HEK293 (cell line): ENCODE data around the gene STON2.

Source experiments
- CTCF ChIA-PET: fragments of 350-600 bp; formaldehyde crosslinking; extraction: SDS; loops from one replicate; lab custom pipeline; 2021; ENCODE audit warnings: antibody characterized with exemption; lab: Yijun Ruan, JAX
- POLR2A ChIA-PET: fragments of 300-600 bp; formaldehyde crosslinking; extraction: SDS; loops from one replicate; lab custom pipeline; 2020; ENCODE audit warnings: antibody characterized with exemption, inconsistent platforms; lab: Yijun Ruan, JAX
- H3K27ac ChIP-seq: fragments of 200-500 bp; sonication (Bioruptor generic); 2 replicates; pipeline ENCODE4 v1.5.1; 2014; ENCODE audit warnings: low read depth, low read length, control low read depth, inconsistent platforms; ENCODE audit errors: extremely low read depth
- H3K36me3 ChIP-seq, 2 experiments: fragments of 200-500 bp in 1 of 2; sonication (Bioruptor generic) in 1 of 2; 1 replicate in 1 of 2; 2 replicates in 1 of 2; pipeline ENCODE4 v1.5.1; 2014 to 2017; ENCODE audit warnings: inconsistent platforms in 2 of 2, low read length in 2 of 2; ENCODE audit not compliant: control insufficient read depth in 2 of 2, insufficient read depth in 1 of 2
- H3K4me1 ChIP-seq: fragments of 200-500 bp; sonication (Bioruptor generic); 2 replicates; pipeline ENCODE4 v1.5.1; 2014; ENCODE audit warnings: mild to moderate bottlenecking, low read length, inconsistent platforms; ENCODE audit not compliant: control insufficient read depth, insufficient read depth
- H3K4me3 ChIP-seq: 2 replicates; pipeline ENCODE4 v1.5.1; 2011; ENCODE audit warnings: low read depth, mild to moderate bottlenecking, control low read depth, low read length, moderate library complexity
- H3K9me3 ChIP-seq: fragments of 200-500 bp; sonication (Bioruptor generic); 2 replicates; pipeline ENCODE4 v1.5.1; 2014; ENCODE audit warnings: low read depth, low read length, inconsistent platforms; ENCODE audit not compliant: control insufficient read depth, insufficient read depth
- BCL11B ChIP-seq: fragments of 450-650 bp; formaldehyde crosslinking; IDR thresholded peaks from 2 replicates; pipeline ENCODE4 v1.5.1; 2016; ENCODE audit warnings: low read depth, missing biosample characterization, missing genetic modification characterization
- IKZF3 ChIP-seq: fragments of 450-650 bp; IDR thresholded peaks from 2 replicates; pipeline ENCODE4 v1.5.0; 2018; ENCODE audit warnings: missing biosample characterization, mild to moderate bottlenecking, missing genetic modification characterization, moderate library complexity
- KLF1 ChIP-seq: fragments of 450-650 bp; formaldehyde crosslinking; IDR thresholded peaks from 2 replicates; pipeline ENCODE4 v1.5.1; 2016; ENCODE audit warnings: missing biosample characterization, missing genetic modification characterization
- SALL2 ChIP-seq: fragments of 450-650 bp; formaldehyde crosslinking; IDR thresholded peaks from 2 replicates; pipeline ENCODE4 v1.5.0; 2017; ENCODE audit warnings: missing biosample characterization, mild to moderate bottlenecking, missing genetic modification characterization, borderline replicate concordance
- SETDB1 ChIP-seq: IDR thresholded peaks from one replicate; pipeline ENCODE4 v1.6.1; 2017; ENCODE audit warnings: mild to moderate bottlenecking, low read length, moderate library complexity, mixed read lengths; ENCODE audit not compliant: insufficient read length
- ZBTB17 ChIP-seq: fragments of 450-650 bp; formaldehyde crosslinking; IDR thresholded peaks from 2 replicates; pipeline ENCODE4 v1.5.1; 2016; ENCODE audit warnings: missing biosample characterization, missing genetic modification characterization
- ZBTB21 ChIP-seq: fragments of 450-650 bp; formaldehyde crosslinking; IDR thresholded peaks from 2 replicates; pipeline ENCODE4 v1.5.1; 2017; ENCODE audit warnings: missing biosample characterization, missing genetic modification characterization
- ZFHX2 ChIP-seq: fragments of 450-650 bp; formaldehyde crosslinking; conservative IDR thresholded peaks from 2 replicates; pipeline ENCODE4 v1.5.1; 2016; ENCODE audit warnings: missing biosample characterization, missing genetic modification characterization
- ZNF169 ChIP-seq: fragments of 450-650 bp; formaldehyde crosslinking; IDR thresholded peaks from 2 replicates; pipeline ENCODE4 v1.5.1; 2016; ENCODE audit warnings: missing biosample characterization, missing genetic modification characterization
- ZNF311 ChIP-seq: fragments of 450-650 bp; formaldehyde crosslinking; IDR thresholded peaks from 2 replicates; pipeline ENCODE4 v1.5.1; 2017; ENCODE audit warnings: missing biosample characterization, missing genetic modification characterization, borderline replicate concordance
- ZNF473 ChIP-seq: fragments of 450-650 bp; formaldehyde crosslinking; IDR thresholded peaks from 2 replicates; pipeline ENCODE4 v1.5.1; 2017; ENCODE audit warnings: missing biosample characterization, missing genetic modification characterization
- ZNF561 ChIP-seq: fragments of 450-650 bp; IDR thresholded peaks from 2 replicates; pipeline ENCODE4 v1.5.1; 2018; ENCODE audit warnings: missing biosample characterization, missing genetic modification characterization, borderline replicate concordance
- ZNF623 ChIP-seq: fragments of 450-650 bp; formaldehyde crosslinking; IDR thresholded peaks from 2 replicates; pipeline ENCODE4 v1.5.1; 2016; ENCODE audit warnings: missing biosample characterization, missing genetic modification characterization
- ZNF701 ChIP-seq: fragments of 450-650 bp; formaldehyde crosslinking; IDR thresholded peaks from 2 replicates; pipeline ENCODE4 v1.5.1; 2016; ENCODE audit warnings: missing biosample characterization, missing genetic modification characterization
- ZNF747 ChIP-seq: fragments of 450-650 bp; formaldehyde crosslinking; IDR thresholded peaks from 2 replicates; pipeline ENCODE4 v1.5.1; 2016; ENCODE audit warnings: missing biosample characterization, missing genetic modification characterization
- ZNF837 ChIP-seq: fragments of 450-650 bp; formaldehyde crosslinking; IDR thresholded peaks from 2 replicates; pipeline ENCODE4 v1.5.1; 2016; ENCODE audit warnings: missing biosample characterization, missing genetic modification characterization
- ZSCAN16 ChIP-seq: fragments of 450-650 bp; formaldehyde crosslinking; IDR thresholded peaks from 2 replicates; pipeline ENCODE4 v1.5.1; 2016; ENCODE audit warnings: missing biosample characterization, missing genetic modification characterization
- TF ChIP-seq, protein P1 (sequence below): fragments of 450-650 bp; formaldehyde crosslinking; IDR thresholded peaks from 2 replicates; pipeline ENCODE4 v1.5.1; 2016; ENCODE audit warnings: missing biosample characterization, missing genetic modification characterization
- TF ChIP-seq, protein P2 (sequence below): fragments of 450-650 bp; formaldehyde crosslinking; IDR thresholded peaks from 2 replicates; pipeline ENCODE4 v1.5.1; 2016; ENCODE audit warnings: missing biosample characterization, missing genetic modification characterization
- TF ChIP-seq, protein P3 (sequence below): fragments of 450-650 bp; formaldehyde crosslinking; IDR thresholded peaks from 2 replicates; pipeline ENCODE4 v1.5.1; 2016; ENCODE audit warnings: missing biosample characterization, missing genetic modification characterization
- TF ChIP-seq, protein P4 (sequence below): fragments of 450-650 bp; formaldehyde crosslinking; IDR thresholded peaks from 2 replicates; pipeline ENCODE4 v1.5.1; 2017; ENCODE audit warnings: missing biosample characterization, mild to moderate bottlenecking, missing genetic modification characterization, moderate library complexity

The STON2 gene

DNA sequence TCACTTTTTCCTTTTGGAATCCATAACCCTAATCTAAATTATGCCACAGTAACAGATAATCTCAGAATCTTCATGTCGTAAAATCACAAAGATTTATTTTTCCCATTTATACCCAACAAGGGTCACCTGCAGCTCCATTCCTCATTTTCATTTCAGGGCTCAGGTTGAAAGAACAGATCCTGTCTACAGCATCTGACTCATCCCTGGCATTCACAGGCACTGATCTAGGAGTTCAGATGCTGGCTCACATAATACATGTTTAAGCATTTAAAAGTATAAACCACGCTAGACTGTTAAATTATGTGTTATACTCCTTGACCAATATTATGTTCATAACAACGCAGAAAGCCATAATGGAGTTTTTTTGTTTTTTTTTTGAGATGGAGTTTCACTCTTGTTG, 58.3 kb downstream of the STON2 start (continued):
- TF ChIP-seq ZNF311 (tag by site-specific recombination) (no peak), ZNF747 (tag by site-specific recombination) (no peak)

DNA sequence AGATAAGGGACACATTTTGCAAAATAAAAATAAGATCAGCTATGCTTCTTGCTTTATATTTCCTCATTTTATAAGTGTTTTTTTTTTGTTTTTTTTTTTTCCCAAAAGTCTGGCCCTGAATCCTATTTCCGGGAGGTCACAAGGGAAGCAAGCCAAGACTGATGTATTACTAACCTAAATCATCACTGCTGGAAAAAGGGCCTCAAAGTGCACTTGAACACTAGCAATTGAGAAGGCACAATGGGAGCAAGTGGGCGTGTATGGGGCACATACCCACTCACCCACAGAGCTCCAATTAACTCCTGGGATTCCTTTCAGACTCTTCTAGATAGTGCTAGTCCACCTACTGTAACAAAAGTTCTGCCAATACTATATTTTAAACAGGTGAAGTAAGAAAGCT, 58.8 kb downstream of the STON2 start:
- no peaks in the 10 kb centered on the region for H3K4me1 ChIP-seq
- no peak overlapping the region for H3K27ac ChIP-seq
- no peaks in the 10 kb centered on the region for H3K36me3 ChIP-seq
- H3K9me3 ChIP-seq, result no peaks in the 10 kb centered on the region
- TF ChIP-seq ZFHX2 (tag by site-specific recombination), result peak; percentile 83
- TF ChIP-seq ZNF747 (tag by site-specific recombination), result no peak
- 0 out of 2 replicates have a peak, but pooled peaks have one; percentile 20 for TF ChIP-seq KLF1 (tag by site-specific recombination)
- TF ChIP-seq SALL2, result no peak
- no peak for TF ChIP-seq ZNF561 (tag by site-specific recombination)
- TF ChIP-seq, protein P1, sequence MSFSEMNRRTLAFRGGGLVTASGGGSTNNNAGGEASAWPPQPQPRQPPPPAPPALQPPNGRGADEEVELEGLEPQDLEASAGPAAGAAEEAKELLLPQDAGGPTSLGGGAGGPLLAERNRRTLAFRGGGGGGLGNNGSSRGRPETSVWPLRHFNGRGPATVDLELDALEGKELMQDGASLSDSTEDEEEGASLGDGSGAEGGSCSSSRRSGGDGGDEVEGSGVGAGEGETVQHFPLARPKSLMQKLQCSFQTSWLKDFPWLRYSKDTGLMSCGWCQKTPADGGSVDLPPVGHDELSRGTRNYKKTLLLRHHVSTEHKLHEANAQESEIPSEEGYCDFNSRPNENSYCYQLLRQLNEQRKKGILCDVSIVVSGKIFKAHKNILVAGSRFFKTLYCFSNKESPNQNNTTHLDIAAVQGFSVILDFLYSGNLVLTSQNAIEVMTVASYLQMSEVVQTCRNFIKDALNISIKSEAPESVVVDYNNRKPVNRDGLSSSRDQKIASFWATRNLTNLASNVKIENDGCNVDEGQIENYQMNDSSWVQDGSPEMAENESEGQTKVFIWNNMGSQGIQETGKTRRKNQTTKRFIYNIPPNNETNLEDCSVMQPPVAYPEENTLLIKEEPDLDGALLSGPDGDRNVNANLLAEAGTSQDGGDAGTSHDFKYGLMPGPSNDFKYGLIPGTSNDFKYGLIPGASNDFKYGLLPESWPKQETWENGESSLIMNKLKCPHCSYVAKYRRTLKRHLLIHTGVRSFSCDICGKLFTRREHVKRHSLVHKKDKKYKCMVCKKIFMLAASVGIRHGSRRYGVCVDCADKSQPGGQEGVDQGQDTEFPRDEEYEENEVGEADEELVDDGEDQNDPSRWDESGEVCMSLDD (tag by site-specific recombination), result no peak
- no peak for TF ChIP-seq ZSCAN16 (tag by site-specific recombination)
- TF ChIP-seq, protein P2, sequence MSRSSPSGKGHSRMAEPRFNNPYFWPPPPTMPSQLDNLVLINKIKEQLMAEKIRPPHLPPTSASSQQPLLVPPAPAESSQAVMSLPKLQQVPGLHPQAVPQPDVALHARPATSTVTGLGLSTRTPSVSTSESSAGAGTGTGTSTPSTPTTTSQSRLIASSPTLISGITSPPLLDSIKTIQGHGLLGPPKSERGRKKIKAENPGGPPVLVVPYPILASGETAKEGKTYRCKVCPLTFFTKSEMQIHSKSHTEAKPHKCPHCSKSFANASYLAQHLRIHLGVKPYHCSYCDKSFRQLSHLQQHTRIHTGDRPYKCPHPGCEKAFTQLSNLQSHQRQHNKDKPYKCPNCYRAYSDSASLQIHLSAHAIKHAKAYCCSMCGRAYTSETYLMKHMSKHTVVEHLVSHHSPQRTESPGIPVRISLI (tag by site-specific recombination), result no peak
- no peak for TF ChIP-seq ZNF837 (tag by site-specific recombination)
- no peak overlapping the region for H3K4me3 ChIP-seq
- ChIA-PET POLR2A (no interaction called here), CTCF (no interaction called here)

DNA sequence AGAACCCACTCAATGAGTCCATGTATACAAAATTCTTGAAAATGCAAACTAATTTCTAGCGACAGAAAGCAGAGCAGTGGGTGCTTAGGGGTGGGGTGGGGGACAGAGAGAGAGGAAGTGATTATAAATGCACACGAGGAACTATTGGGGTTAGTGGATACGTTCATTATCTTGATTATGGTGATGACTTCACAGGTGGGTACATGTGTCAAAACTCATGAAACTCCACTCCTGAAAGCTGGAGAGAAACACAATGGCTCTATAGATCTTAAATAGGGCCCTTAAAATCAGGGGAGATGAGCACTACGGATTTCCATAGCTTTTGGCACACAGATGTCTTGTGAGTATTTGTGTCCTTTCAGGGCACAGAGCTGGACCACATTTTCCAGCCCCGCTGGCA, 59.9 kb downstream of the STON2 start:
- TF ChIP-seq ZNF473 (tag by site-specific recombination) (no peak), ZBTB21 (tag by site-specific recombination) (no peak), ZNF623 (tag by site-specific recombination) (no peak), SETDB1 (no peak), ZNF169 (no peak), BCL11B (tag by site-specific recombination) (no peak), IKZF3 (no peak), ZNF701 (tag by site-specific recombination) (no peak), ZBTB17 (no peak)
- TF ChIP-seq, protein P3, sequence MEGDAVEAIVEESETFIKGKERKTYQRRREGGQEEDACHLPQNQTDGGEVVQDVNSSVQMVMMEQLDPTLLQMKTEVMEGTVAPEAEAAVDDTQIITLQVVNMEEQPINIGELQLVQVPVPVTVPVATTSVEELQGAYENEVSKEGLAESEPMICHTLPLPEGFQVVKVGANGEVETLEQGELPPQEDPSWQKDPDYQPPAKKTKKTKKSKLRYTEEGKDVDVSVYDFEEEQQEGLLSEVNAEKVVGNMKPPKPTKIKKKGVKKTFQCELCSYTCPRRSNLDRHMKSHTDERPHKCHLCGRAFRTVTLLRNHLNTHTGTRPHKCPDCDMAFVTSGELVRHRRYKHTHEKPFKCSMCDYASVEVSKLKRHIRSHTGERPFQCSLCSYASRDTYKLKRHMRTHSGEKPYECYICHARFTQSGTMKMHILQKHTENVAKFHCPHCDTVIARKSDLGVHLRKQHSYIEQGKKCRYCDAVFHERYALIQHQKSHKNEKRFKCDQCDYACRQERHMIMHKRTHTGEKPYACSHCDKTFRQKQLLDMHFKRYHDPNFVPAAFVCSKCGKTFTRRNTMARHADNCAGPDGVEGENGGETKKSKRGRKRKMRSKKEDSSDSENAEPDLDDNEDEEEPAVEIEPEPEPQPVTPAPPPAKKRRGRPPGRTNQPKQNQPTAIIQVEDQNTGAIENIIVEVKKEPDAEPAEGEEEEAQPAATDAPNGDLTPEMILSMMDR, result no peak
- TF ChIP-seq, protein P4, sequence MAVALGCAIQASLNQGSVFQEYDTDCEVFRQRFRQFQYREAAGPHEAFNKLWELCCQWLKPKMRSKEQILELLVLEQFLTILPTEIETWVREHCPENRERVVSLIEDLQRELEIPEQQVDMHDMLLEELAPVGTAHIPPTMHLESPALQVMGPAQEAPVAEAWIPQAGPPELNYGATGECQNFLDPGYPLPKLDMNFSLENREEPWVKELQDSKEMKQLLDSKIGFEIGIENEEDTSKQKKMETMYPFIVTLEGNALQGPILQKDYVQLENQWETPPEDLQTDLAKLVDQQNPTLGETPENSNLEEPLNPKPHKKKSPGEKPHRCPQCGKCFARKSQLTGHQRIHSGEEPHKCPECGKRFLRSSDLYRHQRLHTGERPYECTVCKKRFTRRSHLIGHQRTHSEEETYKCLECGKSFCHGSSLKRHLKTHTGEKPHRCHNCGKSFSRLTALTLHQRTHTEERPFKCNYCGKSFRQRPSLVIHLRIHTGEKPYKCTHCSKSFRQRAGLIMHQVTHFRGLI (tag by site-specific recombination), result no peak
- Histone ChIP-seq H3K36me3 (no peaks in the 10 kb centered on the region), H3K9me3 (no peaks in the 10 kb centered on the region), H3K4me3 (no peak overlapping the region), H3K4me1 (no peaks in the 10 kb centered on the region), H3K27ac (no peak overlapping the region)
- ChIA-PET POLR2A (no interaction called here), CTCF (interaction anchor here (0.8 kb wide), 1 partner anchor 17 kb away, joined by 3 read pairs; no protein-coding TSS in a partner anchor)
